ENCODE results near the gene ZNF143.
A peak's percentile ranks its signal among the peaks of the same experiment; 100 is the strongest.

ZNF143 gene

DNA sequence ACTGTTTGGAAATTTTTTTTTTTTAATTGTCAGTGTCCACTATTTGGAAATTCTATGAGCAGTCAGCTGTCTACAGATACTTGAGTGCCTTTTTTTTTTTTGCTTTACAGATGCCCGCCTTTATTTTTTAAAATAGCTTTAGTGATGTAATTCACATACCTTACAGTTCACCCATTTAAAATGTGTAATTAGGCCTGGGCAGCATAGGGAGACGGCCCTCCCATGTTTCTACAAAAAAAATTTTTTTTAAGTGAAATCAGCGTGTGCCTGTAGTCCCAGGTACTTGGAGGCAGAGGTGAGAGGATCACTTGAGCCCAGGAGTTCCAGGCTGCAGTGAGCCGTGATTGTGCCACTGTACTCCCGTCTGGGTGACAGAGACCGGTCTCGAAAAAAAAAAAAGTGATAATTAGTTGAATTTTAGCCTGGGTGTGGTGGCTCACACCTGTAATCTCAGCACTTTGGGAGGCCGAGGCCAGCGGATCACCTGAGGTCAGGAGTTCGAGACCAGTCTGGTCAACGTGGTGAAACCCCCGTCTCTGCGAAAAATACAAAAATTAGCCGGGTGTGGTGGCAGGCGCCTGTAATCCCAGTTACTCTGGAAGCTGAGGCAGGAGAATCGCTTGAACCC, 1.5 kb downstream of the ZNF143 start:
- Histone ChIP-seq H3K79me2 (ENCODE audit: control insufficient read depth, insufficient read depth, low read length, unreplicated experiment) (peaks cover 48% of the 10 kb centered on the region), H3K27ac (ENCODE audit: low read depth, low read length) (peak overlapping the region; percentile 99), H3K4me3 (ENCODE audit: low read depth, low read length) (peak overlapping the region; percentile 80), H3K4me1 (ENCODE audit: control insufficient read depth, insufficient read depth, low read length, unreplicated experiment) (peaks cover 15% of the 10 kb centered on the region), H3K36me3 (ENCODE audit: insufficient read depth, low read length) (no peaks in the 10 kb centered on the region), H2AFZ (ENCODE audit: low read length, unreplicated experiment) (no peak overlapping the region), H3K27me3 (ENCODE audit: insufficient read depth, low read length) (no peaks in the 10 kb centered on the region)

DNA sequence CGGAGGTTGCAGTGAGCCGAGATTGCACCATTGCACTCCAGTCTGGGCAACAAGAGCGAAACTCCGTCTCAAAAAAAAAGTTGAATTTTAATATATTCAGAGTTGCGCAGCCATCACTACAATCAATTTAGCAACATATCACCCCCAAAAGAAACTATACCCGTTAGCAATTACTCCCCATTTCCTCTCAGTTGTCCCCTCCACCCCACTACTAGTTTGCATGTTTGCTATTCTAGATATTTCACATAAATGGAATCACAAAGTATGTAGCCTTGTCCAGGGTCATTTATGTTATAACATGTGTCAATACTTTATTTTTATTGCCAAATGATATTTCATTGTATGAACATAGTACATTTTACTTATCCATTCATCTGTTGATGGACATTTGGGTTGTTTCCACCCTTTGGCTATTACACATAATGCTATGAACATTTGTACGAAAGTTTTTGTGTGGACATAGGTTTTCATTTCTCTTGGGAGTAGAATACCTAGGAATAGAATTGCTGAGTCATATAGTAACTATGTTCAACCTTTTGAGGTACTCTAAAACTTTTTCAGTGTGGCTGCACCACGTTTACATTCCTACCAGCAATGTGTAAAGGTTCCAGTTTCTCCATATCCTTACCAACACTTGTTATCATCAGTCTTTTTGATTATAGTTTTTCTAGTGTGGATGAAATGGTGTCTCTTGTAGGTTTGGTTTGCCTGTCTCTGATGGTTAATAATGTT, 2.2 kb downstream of the ZNF143 start:
- H3K79me2 ChIP-seq (ENCODE audit: control insufficient read depth, insufficient read depth, low read length, unreplicated experiment) = peaks cover 48% of the 10 kb centered on the region
- H3K4me3 ChIP-seq (ENCODE audit: low read depth, low read length) = peak overlapping the region; percentile 41; the same call in 1 of the 2 replicates
- H3K27ac ChIP-seq (ENCODE audit: low read depth, low read length) = no peak overlapping the region
- H3K4me1 ChIP-seq (ENCODE audit: control insufficient read depth, insufficient read depth, low read length, unreplicated experiment) = peaks cover 15% of the 10 kb centered on the region
- no peaks in the 10 kb centered on the region for H3K36me3 ChIP-seq (ENCODE audit: insufficient read depth, low read length)
- no peaks in the 10 kb centered on the region for H3K27me3 ChIP-seq (ENCODE audit: insufficient read depth, low read length)
- H2AFZ ChIP-seq (ENCODE audit: low read length, unreplicated experiment) = no peak overlapping the region

DNA sequence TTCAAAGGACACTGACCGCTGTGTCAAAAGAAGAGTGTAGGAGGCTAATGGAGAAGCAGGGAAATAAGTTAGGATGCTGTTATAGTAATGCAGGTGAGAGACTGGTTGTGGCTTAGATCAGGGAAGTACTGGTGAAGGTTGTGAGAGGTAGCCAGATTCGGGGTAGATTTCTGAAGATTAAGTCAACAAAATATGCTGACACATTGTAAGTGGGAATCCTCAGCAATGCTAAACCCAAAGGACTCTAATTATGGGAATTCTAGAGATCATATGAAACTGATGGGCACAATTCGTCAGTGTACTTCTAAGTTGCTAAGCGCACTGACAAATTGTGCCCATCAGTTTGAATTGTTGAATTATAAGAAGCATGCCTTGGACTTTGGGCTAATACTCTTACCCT, 10.0 kb downstream of the ZNF143 start:
- H3K36me3 ChIP-seq (ENCODE audit: insufficient read depth, low read length) = peaks cover 6% of the 10 kb centered on the region; the same call in 1 of the 2 replicates
- H3K27me3 ChIP-seq (ENCODE audit: insufficient read depth, low read length) = no peaks in the 10 kb centered on the region
- H2AFZ ChIP-seq (ENCODE audit: low read length, unreplicated experiment) = no peak overlapping the region
- no peak overlapping the region for H3K27ac ChIP-seq (ENCODE audit: low read depth, low read length)
- H3K4me3 ChIP-seq (ENCODE audit: low read depth, low read length) = no peak overlapping the region
- H3K4me1 ChIP-seq (ENCODE audit: control insufficient read depth, insufficient read depth, low read length, unreplicated experiment) = no peaks in the 10 kb centered on the region
- peaks cover 9% of the 10 kb centered on the region for H3K79me2 ChIP-seq (ENCODE audit: control insufficient read depth, insufficient read depth, low read length, unreplicated experiment)

GRCh38 chr11:9473408-9473807, 12.6 kb downstream of the ZNF143 start:
- Histone ChIP-seq H3K27me3 (ENCODE audit: insufficient read depth, low read length) (no peaks in the 10 kb centered on the region), H2AFZ (ENCODE audit: low read length, unreplicated experiment) (no peak overlapping the region), H3K4me3 (ENCODE audit: low read depth, low read length) (no peak overlapping the region), H3K4me1 (ENCODE audit: control insufficient read depth, insufficient read depth, low read length, unreplicated experiment) (no peaks in the 10 kb centered on the region), H3K27ac (ENCODE audit: low read depth, low read length) (no peak overlapping the region), H3K36me3 (ENCODE audit: insufficient read depth, low read length) (peaks cover 6% of the 10 kb centered on the region; the same call in 1 of the 2 replicates), H3K79me2 (ENCODE audit: control insufficient read depth, insufficient read depth, low read length, unreplicated experiment) (peaks cover 3% of the 10 kb centered on the region)

- Histone ChIP-seq H3K4me1 (ENCODE audit: control insufficient read depth, insufficient read depth, low read length, unreplicated experiment) (no peaks in the 10 kb centered on the region), H2AFZ (ENCODE audit: low read length, unreplicated experiment) (no peak overlapping the region), H3K36me3 (ENCODE audit: insufficient read depth, low read length) (peaks cover 11% of the 10 kb centered on the region), H3K79me2 (ENCODE audit: control insufficient read depth, insufficient read depth, low read length, unreplicated experiment) (no peaks in the 10 kb centered on the region), H3K27ac (ENCODE audit: low read depth, low read length) (no peak overlapping the region), H3K4me3 (ENCODE audit: low read depth, low read length) (no peak overlapping the region), H3K27me3 (ENCODE audit: insufficient read depth, low read length) (no peaks in the 10 kb centered on the region)
Observed at GRCh38 chr11:9479899-9480298, 19.1 kb downstream of the ZNF143 start.

- H2AFZ ChIP-seq (ENCODE audit: low read length, unreplicated experiment) = peak overlapping the region; percentile 29
- peak overlapping the region; percentile 63 for H3K27ac ChIP-seq (ENCODE audit: low read depth, low read length)
- no peaks in the 10 kb centered on the region for H3K79me2 ChIP-seq (ENCODE audit: control insufficient read depth, insufficient read depth, low read length, unreplicated experiment)
- peak overlapping the region; percentile 38 for H3K4me3 ChIP-seq (ENCODE audit: low read depth, low read length)
- H3K36me3 ChIP-seq (ENCODE audit: insufficient read depth, low read length) = 0 out of 2 replicates have a peak, but pooled peaks cover 6% of the 10 kb centered on the region
- H3K4me1 ChIP-seq (ENCODE audit: control insufficient read depth, insufficient read depth, low read length, unreplicated experiment) = peaks cover 22% of the 10 kb centered on the region
- H3K27me3 ChIP-seq (ENCODE audit: insufficient read depth, low read length) = no peaks in the 10 kb centered on the region
Observed at GRCh38 chr11:9489080-9489765, 28.4 kb downstream of the ZNF143 start.

- H3K36me3 ChIP-seq (ENCODE audit: insufficient read depth, low read length) = 0 out of 2 replicates have a peak, but pooled peaks cover 6% of the 10 kb centered on the region
- H3K79me2 ChIP-seq (ENCODE audit: control insufficient read depth, insufficient read depth, low read length, unreplicated experiment) = no peaks in the 10 kb centered on the region
- H3K4me3 ChIP-seq (ENCODE audit: low read depth, low read length) = no peak overlapping the region
- H3K27me3 ChIP-seq (ENCODE audit: insufficient read depth, low read length) = no peaks in the 10 kb centered on the region
- H3K4me1 ChIP-seq (ENCODE audit: control insufficient read depth, insufficient read depth, low read length, unreplicated experiment) = peaks cover 22% of the 10 kb centered on the region
- H2AFZ ChIP-seq (ENCODE audit: low read length, unreplicated experiment) = no peak overlapping the region
- H3K27ac ChIP-seq (ENCODE audit: low read depth, low read length) = no peak overlapping the region
Observed at GRCh38 chr11:9490376-9490775, 29.6 kb downstream of the ZNF143 start.

DNA sequence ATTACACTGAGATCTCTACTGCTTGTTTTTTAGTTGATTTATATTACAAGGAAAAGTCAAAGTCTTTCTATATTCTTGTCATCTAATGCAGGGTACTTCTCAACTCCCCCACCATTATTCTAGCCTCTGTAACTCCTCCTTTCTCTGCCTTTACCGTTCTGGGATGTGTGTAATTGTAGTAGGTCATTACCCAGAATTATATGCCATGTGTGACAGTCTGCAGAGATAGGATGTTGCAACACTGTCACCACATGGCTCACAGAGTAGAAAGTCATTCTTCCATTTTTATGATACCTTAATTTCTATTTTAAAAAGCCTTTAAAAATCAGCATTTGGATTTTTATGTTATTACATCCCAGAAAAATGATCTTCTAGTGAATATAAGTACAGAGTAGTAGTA, 32.7 kb downstream of the ZNF143 start:
- no peak overlapping the region for H3K4me3 ChIP-seq (ENCODE audit: low read depth, low read length)
- H3K36me3 ChIP-seq (ENCODE audit: insufficient read depth, low read length) = no peaks in the 10 kb centered on the region
- H2AFZ ChIP-seq (ENCODE audit: low read length, unreplicated experiment) = no peak overlapping the region
- peaks cover 13% of the 10 kb centered on the region for H3K4me1 ChIP-seq (ENCODE audit: control insufficient read depth, insufficient read depth, low read length, unreplicated experiment)
- no peak overlapping the region for H3K27ac ChIP-seq (ENCODE audit: low read depth, low read length)
- no peaks in the 10 kb centered on the region for H3K79me2 ChIP-seq (ENCODE audit: control insufficient read depth, insufficient read depth, low read length, unreplicated experiment)
- no peaks in the 10 kb centered on the region for H3K27me3 ChIP-seq (ENCODE audit: insufficient read depth, low read length)

- no peak overlapping the region for H3K4me3 ChIP-seq (ENCODE audit: low read depth, low read length)
- H3K36me3 ChIP-seq (ENCODE audit: insufficient read depth, low read length) = no peaks in the 10 kb centered on the region
- H3K27ac ChIP-seq (ENCODE audit: low read depth, low read length) = no peak overlapping the region
- no peak overlapping the region for H2AFZ ChIP-seq (ENCODE audit: low read length, unreplicated experiment)
- no peaks in the 10 kb centered on the region for H3K79me2 ChIP-seq (ENCODE audit: control insufficient read depth, insufficient read depth, low read length, unreplicated experiment)
- H3K27me3 ChIP-seq (ENCODE audit: insufficient read depth, low read length) = no peaks in the 10 kb centered on the region
- H3K4me1 ChIP-seq (ENCODE audit: control insufficient read depth, insufficient read depth, low read length, unreplicated experiment) = peaks cover 6% of the 10 kb centered on the region
Observed at GRCh38 chr11:9494316-9494715, 33.5 kb downstream of the ZNF143 start.

DNA sequence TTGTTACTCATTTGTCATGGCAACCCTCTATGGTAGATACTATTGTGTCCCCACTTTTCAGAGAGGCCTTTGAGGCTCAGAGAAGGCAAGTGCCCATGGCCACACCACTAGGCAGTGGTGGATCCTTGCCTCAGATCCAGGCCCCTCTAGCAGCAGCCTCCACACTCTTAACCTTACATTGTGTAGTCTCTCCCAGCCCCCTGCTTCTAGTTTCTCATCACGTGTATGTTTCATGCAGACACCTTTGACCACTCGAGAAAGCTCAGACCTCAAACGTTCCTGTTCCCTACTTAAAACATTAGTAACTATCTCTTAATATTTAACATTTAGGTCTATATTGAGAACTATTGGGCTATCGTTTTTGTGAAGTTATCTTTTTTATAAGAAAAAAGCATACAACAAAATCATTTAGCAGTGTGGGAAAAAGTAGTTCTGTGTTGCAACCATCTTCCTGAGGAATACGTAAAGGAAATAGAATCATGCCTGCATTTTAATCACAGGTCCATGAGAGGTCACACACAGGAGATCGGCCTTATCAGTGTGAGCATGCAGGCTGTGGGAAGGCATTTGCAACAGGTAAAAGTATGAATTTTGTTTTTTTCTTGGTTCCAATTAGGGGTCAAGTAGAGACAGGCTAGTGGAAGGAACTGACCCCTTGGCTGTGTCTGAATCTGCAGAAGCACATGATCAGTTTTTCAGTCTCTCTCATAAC, 35.1 kb downstream of the ZNF143 start:
- H3K4me1 ChIP-seq (ENCODE audit: control insufficient read depth, insufficient read depth, low read length, unreplicated experiment) = no peaks in the 10 kb centered on the region
- no peak overlapping the region for H2AFZ ChIP-seq (ENCODE audit: low read length, unreplicated experiment)
- no peaks in the 10 kb centered on the region for H3K79me2 ChIP-seq (ENCODE audit: control insufficient read depth, insufficient read depth, low read length, unreplicated experiment)
- H3K36me3 ChIP-seq (ENCODE audit: insufficient read depth, low read length) = no peaks in the 10 kb centered on the region
- no peaks in the 10 kb centered on the region for H3K27me3 ChIP-seq (ENCODE audit: insufficient read depth, low read length)
- H3K27ac ChIP-seq (ENCODE audit: low read depth, low read length) = no peak overlapping the region
- H3K4me3 ChIP-seq (ENCODE audit: low read depth, low read length) = no peak overlapping the region

All from ACC112 (cell line).